HepG2 (cell line): Measurements from ENCODE around the gene OR2B2. TPM values are rescaled to one million over a fixed set of nuclear protein-coding genes. Genes with fewer than 3 reads are reported as not detected.

ENCODE experiments used
- AHR ChIP-seq: IDR thresholded peaks from 2 replicates; pipeline ENCODE4 v1.6.1; 2018; ENCODE audit warnings: missing genetic modification reagents, missing compliant biosample characterization
- DDIT3 ChIP-seq: sonication (generic); formaldehyde crosslinking; IDR thresholded peaks from 2 replicates; pipeline ENCODE4 v1.4.0; 2020; ENCODE audit warnings: mild to moderate bottlenecking, missing genetic modification reagents
- DMTF1 ChIP-seq: sonication (generic); formaldehyde crosslinking; IDR thresholded peaks from 2 replicates; pipeline ENCODE4 v1.4.0; 2020; ENCODE audit warnings: mild to moderate bottlenecking, missing genetic modification reagents
- E2F1 ChIP-seq: sonication (generic); formaldehyde crosslinking; IDR thresholded peaks from 2 replicates; pipeline ENCODE4 v1.5.0; 2020; ENCODE audit warnings: missing genetic modification reagents
- GMEB1 ChIP-seq: sonication (generic); formaldehyde crosslinking; IDR thresholded peaks from 2 replicates; pipeline ENCODE4 v1.5.1; 2020; ENCODE audit warnings: missing genetic modification reagents, mild to moderate bottlenecking, borderline replicate concordance
- KLF11 ChIP-seq: IDR thresholded peaks from 2 replicates; pipeline ENCODE4 v1.6.1; 2016; ENCODE audit warnings: missing compliant biosample characterization
- MLLT10 ChIP-seq: sonication (generic); formaldehyde crosslinking; IDR thresholded peaks from 2 replicates; pipeline ENCODE4 v1.4.0; 2020; ENCODE audit warnings: missing genetic modification reagents
- MTERF4 ChIP-seq: sonication (generic); formaldehyde crosslinking; IDR thresholded peaks from 2 replicates; pipeline ENCODE4 v1.8.0; 2023; ENCODE audit warnings: mild to moderate bottlenecking, missing genetic modification reagents
- MTF1 ChIP-seq: sonication (generic); formaldehyde crosslinking; IDR thresholded peaks from 2 replicates; pipeline ENCODE4 v1.5.0; 2020; ENCODE audit warnings: missing genetic modification reagents
- NCOR1 ChIP-seq: fragments of 200-600 bp; sonication (generic); IDR thresholded peaks from 2 replicates; pipeline ENCODE4 v1.7.0; 2017; ENCODE audit warnings: antibody characterized with exemption, low read length, borderline replicate concordance
- PRMT3 ChIP-seq: sonication (generic); formaldehyde crosslinking; IDR thresholded peaks from 2 replicates; pipeline ENCODE4 v1.8.1; 2022; ENCODE audit warnings: low read depth, mild to moderate bottlenecking, moderate library complexity, missing genetic modification reagents, borderline replicate concordance
- RARG ChIP-seq: sonication (generic); formaldehyde crosslinking; IDR thresholded peaks from 2 replicates; pipeline ENCODE4 v1.4.0; 2020; ENCODE audit warnings: low read depth, mild to moderate bottlenecking, missing genetic modification reagents
- TAF15 ChIP-seq: fragments of 200-400 bp; formaldehyde crosslinking; IDR thresholded peaks from one replicate; pipeline ENCODE4 v1.6.1; 2018; ENCODE audit warnings: mild to moderate bottlenecking, low read depth, low read length; ENCODE audit not compliant: poor library complexity, severe bottlenecking
- TEAD3 ChIP-seq: optimal IDR thresholded peaks from 2 replicates; pipeline ENCODE3; 2016; ENCODE audit warnings: borderline replicate concordance
- ZNF101 ChIP-seq: sonication (generic); formaldehyde crosslinking; IDR thresholded peaks from 2 replicates; pipeline ENCODE4 v1.4.0; 2020; ENCODE audit warnings: mild to moderate bottlenecking, low read depth, missing genetic modification reagents, borderline replicate concordance
- ZNF263 ChIP-seq: sonication (generic); formaldehyde crosslinking; IDR thresholded peaks from 2 replicates; pipeline ENCODE4 v1.4.0; 2020; ENCODE audit warnings: missing genetic modification reagents
- ZNF432 ChIP-seq: sonication (generic); formaldehyde crosslinking; IDR thresholded peaks from 2 replicates; pipeline ENCODE4 v1.5.0; 2020; ENCODE audit warnings: missing genetic modification reagents, mild to moderate bottlenecking, borderline replicate concordance
- ZNF629 ChIP-seq: sonication (generic); formaldehyde crosslinking; conservative IDR thresholded peaks from 2 replicates; pipeline ENCODE4 v1.5.0; 2020; ENCODE audit warnings: missing genetic modification reagents
- ZNF678 ChIP-seq: sonication (generic); formaldehyde crosslinking; IDR thresholded peaks from 2 replicates; pipeline ENCODE4 v1.4.0; 2020; ENCODE audit warnings: mild to moderate bottlenecking, missing genetic modification reagents
- ZNF780A ChIP-seq: sonication (generic); formaldehyde crosslinking; IDR thresholded peaks from 2 replicates; pipeline ENCODE4 v1.8.0; 2022; ENCODE audit warnings: mild to moderate bottlenecking, missing genetic modification reagents, moderate library complexity
- ZNF790 ChIP-seq: sonication (generic); formaldehyde crosslinking; IDR thresholded peaks from 2 replicates; pipeline ENCODE4 v1.8.0; 2022; ENCODE audit warnings: missing genetic modification reagents, mild to moderate bottlenecking, borderline replicate concordance
- ZNF850 ChIP-seq: sonication (generic); formaldehyde crosslinking; conservative IDR thresholded peaks from 2 replicates; pipeline ENCODE4 v1.9.0; 2021; ENCODE audit warnings: mild to moderate bottlenecking, missing genetic modification reagents
- ZNF883 ChIP-seq: sonication (generic); formaldehyde crosslinking; IDR thresholded peaks from 2 replicates; pipeline ENCODE4 v1.5.1; 2020; ENCODE audit warnings: mild to moderate bottlenecking, missing genetic modification reagents; ENCODE audit errors: not compliant biosample characterization
- ZSCAN12 ChIP-seq: sonication (generic); formaldehyde crosslinking; IDR thresholded peaks from 2 replicates; pipeline ENCODE4 v1.9.0; 2021; ENCODE audit warnings: mild to moderate bottlenecking, missing genetic modification reagents
- polyA plus RNA-seq, 8 experiments: library from polyadenylated mRNA; depleted of rRNA in 3 of 8; stranded (reverse) in 7 of 8; unstranded in 1 of 8; fragments of >200 nt; fragmentation: Illumina TruSeq in 4 of 8; extraction: Trizol in 4 of 8; gene quantifications; 2 replicates each; pipeline versions ENCODE4 v1.2.1 to v1.2.3, GENCODE V29; 2011 to 2016; ENCODE audit warnings: low read depth in 4 of 8, missing spikeins in 1 of 8, mixed read lengths in 1 of 8; ENCODE audit not compliant: insufficient read depth in 1 of 8
- total RNA-seq, 5 experiments: library from RNA; depleted of rRNA; stranded (reverse); fragments of >200 nt; fragmentation: Illumina TruSeq; extraction: Trizol; gene quantifications; 2 replicates each; pipeline ENCODE4 v1.2.3, GENCODE V29; 2016; ENCODE audit warnings: low read depth in 1 of 5

The OR2B2 gene
- total and polyA plus RNA-seq, 2 of the 13 experiments (the other 11 are each of a cell fraction or from before 2014, with no cell fraction given) = not detected

- no peak for TF ChIP-seq ZNF780A (CRISPR knock-in tag)
- TF ChIP-seq ZNF432 = no peak
- TF ChIP-seq ZNF263 (CRISPR knock-in tag) = no peak
- no peak for TF ChIP-seq ZNF101 (CRISPR knock-in tag)
- no peak for TF ChIP-seq ZNF883 (CRISPR knock-in tag)
- TF ChIP-seq E2F1 = no peak
- TF ChIP-seq KLF11 (CRISPR knock-in tag) = no peak
- TF ChIP-seq TEAD3 (CRISPR knock-in tag) = peak; percentile 32
- no peak for TF ChIP-seq MTERF4
- TF ChIP-seq TAF15 = no peak
- TF ChIP-seq ZNF790 (CRISPR knock-in tag) = no peak
- TF ChIP-seq ZNF850 (CRISPR knock-in tag) = no peak
- TF ChIP-seq GMEB1 (CRISPR knock-in tag) = no peak
- TF ChIP-seq MTF1 = no peak
- no peak for TF ChIP-seq DMTF1 (CRISPR knock-in tag)
- TF ChIP-seq ZNF629 (CRISPR knock-in tag) = no peak
- TF ChIP-seq AHR (CRISPR knock-in tag) = peak; percentile 70; the same call in 1 of the 2 replicates
- no peak for TF ChIP-seq DDIT3 (CRISPR knock-in tag)
- no peak for TF ChIP-seq MLLT10 (CRISPR knock-in tag)
- no peak for TF ChIP-seq NCOR1
- no peak for TF ChIP-seq ZNF678 (CRISPR knock-in tag)
- TF ChIP-seq RARG = no peak
- no peak for TF ChIP-seq PRMT3 (CRISPR knock-in tag)
- TF ChIP-seq ZSCAN12 = no peak
Measured at GRCh38 chr6:27864906-27865849, 47.0 kb downstream of the OR2B2 start (continued).
